ENCODE data around the gene YTHDC2.
"Not testable (repeated sequence)": the region's sequence is repeated elsewhere in the genome, so short reads cannot be mapped to it uniquely, and the experiment has no call there.

YTHDC2 gene

GRCh38 chr5:113548396-113548795 is 34.9 kb downstream of the YTHDC2 start:
- Mint-ChIP-seq H3K9me3 (no peaks in the 10 kb centered on the region), H3K4me3 (no peak overlapping the region), H3K4me1 (peaks cover 13% of the 10 kb centered on the region), H3K36me3 (peaks cover 86% of the 10 kb centered on the region), H3K27ac (no peak overlapping the region)
- DNase-seq (ENCODE audit: low spot score in 2 of 2) = no peak
- ATAC-seq = no peak

GRCh38 chr5:113552137-113552536 is 38.6 kb downstream of the YTHDC2 start:
- H3K27ac Mint-ChIP-seq = no peak overlapping the region
- no peak overlapping the region for H3K4me3 Mint-ChIP-seq
- H3K36me3 Mint-ChIP-seq = peaks cover 84% of the 10 kb centered on the region
- peaks cover 2% of the 10 kb centered on the region for H3K4me1 Mint-ChIP-seq
- no peak for DNase-seq (ENCODE audit: low spot score in 2 of 2)
- H3K9me3 Mint-ChIP-seq = no peaks in the 10 kb centered on the region
- no peak for ATAC-seq

GRCh38 chr5:113552620-113553019 is 39.1 kb downstream of the YTHDC2 start:
- no peaks in the 10 kb centered on the region for H3K9me3 Mint-ChIP-seq
- no peak overlapping the region for H3K27ac Mint-ChIP-seq
- peaks cover 84% of the 10 kb centered on the region for H3K36me3 Mint-ChIP-seq
- ATAC-seq (no peak), DNase-seq (ENCODE audit: low spot score in 2 of 2) (no peak)
- no peaks in the 10 kb centered on the region for H3K4me1 Mint-ChIP-seq
- no peak overlapping the region for H3K4me3 Mint-ChIP-seq

GRCh38 chr5:113562828-113563400 is 49.4 kb downstream of the YTHDC2 start:
- DNase-seq (ENCODE audit: low spot score in 2 of 2) (no peak), ATAC-seq (no peak)
- H3K36me3 Mint-ChIP-seq = peaks cover 83% of the 10 kb centered on the region
- no peaks in the 10 kb centered on the region for H3K9me3 Mint-ChIP-seq
- H3K4me1 Mint-ChIP-seq = no peaks in the 10 kb centered on the region
- no peak overlapping the region for H3K4me3 Mint-ChIP-seq
- no peak overlapping the region for H3K27ac Mint-ChIP-seq

- Mint-ChIP-seq H3K9me3 (peaks cover 4% of the 10 kb centered on the region), H3K36me3 (peaks cover 83% of the 10 kb centered on the region), H3K4me1 (peaks cover 27% of the 10 kb centered on the region), H3K4me3 (no peak overlapping the region), H3K27ac (no peak overlapping the region)
- no peak for DNase-seq (ENCODE audit: low spot score in 2 of 2)
- no peak for ATAC-seq
Measured at GRCh38 chr5:113569396-113569795, 55.9 kb downstream of the YTHDC2 start.

GRCh38 chr5:113572716-113573115 is 59.2 kb downstream of the YTHDC2 start:
- Mint-ChIP-seq H3K9me3 (peaks cover 4% of the 10 kb centered on the region), H3K27ac (no peak overlapping the region), H3K4me3 (no peak overlapping the region), H3K4me1 (peaks cover 36% of the 10 kb centered on the region), H3K36me3 (peaks cover 56% of the 10 kb centered on the region)
- no peak for DNase-seq (ENCODE audit: low spot score in 2 of 2)
- no peak for ATAC-seq

GRCh38 chr5:113574417-113574816 is 60.9 kb downstream of the YTHDC2 start:
- H3K27ac Mint-ChIP-seq = no peak overlapping the region
- no peak overlapping the region for H3K4me3 Mint-ChIP-seq
- DNase-seq (ENCODE audit: low spot score in 2 of 2) (no peak), ATAC-seq (peak; percentile 31)
- peaks cover 36% of the 10 kb centered on the region for H3K4me1 Mint-ChIP-seq
- peaks cover 4% of the 10 kb centered on the region for H3K9me3 Mint-ChIP-seq
- H3K36me3 Mint-ChIP-seq = peaks cover 45% of the 10 kb centered on the region

- no peak overlapping the region for H3K27ac Mint-ChIP-seq
- ATAC-seq = no peak
- H3K9me3 Mint-ChIP-seq = peaks cover 4% of the 10 kb centered on the region
- H3K4me1 Mint-ChIP-seq = peaks cover 36% of the 10 kb centered on the region
- peaks cover 45% of the 10 kb centered on the region for H3K36me3 Mint-ChIP-seq
- no peak for DNase-seq (ENCODE audit: low spot score in 2 of 2)
- no peak overlapping the region for H3K4me3 Mint-ChIP-seq
Measured at GRCh38 chr5:113575074-113575473, 61.6 kb downstream of the YTHDC2 start.

GRCh38 chr5:113578091-113578490 is 64.6 kb downstream of the YTHDC2 start:
- H3K9me3 Mint-ChIP-seq = no peaks in the 10 kb centered on the region
- H3K4me3 Mint-ChIP-seq = no peak overlapping the region
- no peak overlapping the region for H3K27ac Mint-ChIP-seq
- H3K36me3 Mint-ChIP-seq = peaks cover 36% of the 10 kb centered on the region
- ATAC-seq (no peak), DNase-seq (ENCODE audit: low spot score in 2 of 2) (no peak)
- H3K4me1 Mint-ChIP-seq = peaks cover 21% of the 10 kb centered on the region

- peaks cover 46% of the 10 kb centered on the region for H3K36me3 Mint-ChIP-seq
- no peaks in the 10 kb centered on the region for H3K4me1 Mint-ChIP-seq
- H3K4me3 Mint-ChIP-seq = no peak overlapping the region
- no peaks in the 10 kb centered on the region for H3K9me3 Mint-ChIP-seq
- no peak overlapping the region for H3K27ac Mint-ChIP-seq
- no peak for DNase-seq (ENCODE audit: low spot score in 2 of 2)
- ATAC-seq = no peak
Measured at GRCh38 chr5:113581388-113581787, 67.9 kb downstream of the YTHDC2 start.

GRCh38 chr5:113598150-113598549 is 84.7 kb downstream of the YTHDC2 start:
- Mint-ChIP-seq H3K36me3 (peaks cover 22% of the 10 kb centered on the region), H3K27ac (no peak overlapping the region), H3K4me3 (no peak overlapping the region), H3K9me3 (no peaks in the 10 kb centered on the region), H3K4me1 (no peaks in the 10 kb centered on the region)
- ATAC-seq = no peak
- DNase-seq (ENCODE audit: low spot score in 2 of 2) = no peak

GRCh38 chr5:113598926-113599325 is 85.4 kb downstream of the YTHDC2 start:
- ATAC-seq (no peak), DNase-seq (ENCODE audit: low spot score in 2 of 2) (no peak)
- Mint-ChIP-seq H3K27ac (no peak overlapping the region), H3K4me3 (no peak overlapping the region), H3K9me3 (no peaks in the 10 kb centered on the region), H3K4me1 (no peaks in the 10 kb centered on the region), H3K36me3 (peaks cover 14% of the 10 kb centered on the region)

- Mint-ChIP-seq H3K9me3 (no peaks in the 10 kb centered on the region), H3K4me1 (no peaks in the 10 kb centered on the region), H3K36me3 (peaks cover 7% of the 10 kb centered on the region), H3K4me3 (no peak overlapping the region), H3K27ac (no peak overlapping the region)
- no peak for DNase-seq (ENCODE audit: low spot score in 2 of 2)
- no peak for ATAC-seq
Measured at GRCh38 chr5:113600255-113600905, 86.9 kb downstream of the YTHDC2 start.

GRCh38 chr5:113601423-113601822 is 87.9 kb downstream of the YTHDC2 start:
- ATAC-seq = no peak
- H3K36me3 Mint-ChIP-seq = no peaks in the 10 kb centered on the region
- H3K27ac Mint-ChIP-seq = no peak overlapping the region
- no peak for DNase-seq (ENCODE audit: low spot score in 2 of 2)
- no peaks in the 10 kb centered on the region for H3K9me3 Mint-ChIP-seq
- H3K4me1 Mint-ChIP-seq = peaks cover 2% of the 10 kb centered on the region
- no peak overlapping the region for H3K4me3 Mint-ChIP-seq

GRCh38 chr5:113603246-113603645 is 89.8 kb downstream of the YTHDC2 start:
- not testable (repeated sequence) for DNase-seq (ENCODE audit: low spot score in 2 of 2); H3K9me3 Mint-ChIP-seq; H3K4me3 Mint-ChIP-seq; ATAC-seq; H3K27ac Mint-ChIP-seq; H3K4me1 Mint-ChIP-seq; H3K36me3 Mint-ChIP-seq

- Mint-ChIP-seq H3K36me3 (no peaks in the 10 kb centered on the region), H3K9me3 (no peaks in the 10 kb centered on the region), H3K4me3 (no peak overlapping the region), H3K4me1 (peaks cover 5% of the 10 kb centered on the region), H3K27ac (no peak overlapping the region)
- ATAC-seq = peak; percentile 82
- peak; percentile 6 to 60 for DNase-seq (ENCODE audit: low spot score in 2 of 2)
Measured at GRCh38 chr5:113606298-113607134, 93.0 kb downstream of the YTHDC2 start.

Measured in stimulated activated effector memory CD8-positive, alpha-beta T cell treated with anti-CD3 and anti-CD28 coated beads, Interleukin-12 subunit alpha, Interleukin-12 subunit beta, amount 100 ng/mL, for 72 hours (primary cell).